SK-N-SH (cell line): ENCODE measurements around the gene ZNF573.

ENCODE experiments used
- CHD2 ChIP-seq: fragments of 150-350 bp; IDR thresholded peaks from 2 replicates; pipeline ENCODE4 v1.6.1; 2018; ENCODE audit warnings: low read length; ENCODE audit not compliant: partially characterized antibody
- CTCF ChIP-seq: fragments of 200-600 bp; sonication (generic); IDR thresholded peaks from 2 replicates; pipeline ENCODE4 v1.6.1; 2017; ENCODE audit warnings: antibody characterized with exemption, mild to moderate bottlenecking, moderate library complexity
- SMC3 ChIP-seq: IDR thresholded peaks from 2 replicates; pipeline ENCODE4 v1.6.1; 2012; ENCODE audit warnings: low read depth, low read length, improper control_type of control experiment
- USF1 ChIP-seq: IDR thresholded peaks from 2 replicates; pipeline ENCODE4 v1.4.0; 2012; ENCODE audit warnings: low read depth, borderline replicate concordance

- TF ChIP-seq CTCF = no peak
- no peak for TF ChIP-seq CHD2
- no peak for TF ChIP-seq SMC3
- no peak for TF ChIP-seq USF1
These were observed 84.1 kb downstream of the ZNF573 start for GRCh38 chr19:37695144-37695899.
